Motor neuron (in vitro differentiated cells): ENCODE data around the gene HSPA12B. TPM values are rescaled to one million over a fixed set of nuclear protein-coding genes. Genes with fewer than 3 reads are reported as not detected.
A peak's percentile ranks its signal among the peaks of the same experiment; 100 is the strongest.

ENCODE experiments used
- ATAC-seq, 8 experiments: fragments of 200-7000 bp; cut with Tn5 transposase; replicated peaks in 6 of 8; 2 replicates each; pipeline ENCODE4 v1.8.0; 2021; ENCODE audit warnings: mild to moderate bottlenecking in 8 of 8, moderate library complexity in 8 of 8
- H3K27ac ChIP-seq, 2 donors: fragments of 250-450 bp; sonication (Bioruptor Pico); 2 replicates each; pipeline ENCODE4 v1.9.0; 2021; ENCODE audit warnings: antibody characterized with exemption in 2 of 2, mild to moderate bottlenecking in 2 of 2, moderate library complexity in 1 of 2
- H3K4me1 ChIP-seq, 2 donors: fragments of 250-450 bp; sonication (Bioruptor Pico); replicated peaks in 1 of 2; 2 replicates each; pipeline ENCODE4 v1.6.1; 2021; ENCODE audit warnings: antibody characterized with exemption in 2 of 2, mild to moderate bottlenecking in 2 of 2, moderate library complexity in 1 of 2
- H3K4me3 ChIP-seq, 5 donors: fragments of 250-450 bp; sonication (Bioruptor Pico); 2 replicates each; pipeline ENCODE4 v1.9.0; 2021; ENCODE audit warnings: antibody characterized with exemption in 5 of 5, mild to moderate bottlenecking in 5 of 5, moderate library complexity in 4 of 5
- WGBS, 10 experiments: fragments of 450-650 bp; shearing (Covaris generic); methylation state at CpG; one replicate each; pipeline ENCODE4 v1.0.0; 2022; 5-methylcytosine and 5-hydroxymethylcytosine counted together
- in situ Hi-C, 9 experiments: fragments of 400-800 bp; cut with MboI; loops; one replicate each; pipeline ENCODE4 v1.15.0; 2021; ENCODE audit warnings: low sequenced_read_pairs in 9 of 9, low pct_unique_long_range_greater_than_20kb in 2 of 9; ENCODE audit not compliant: unreplicated experiment in 9 of 9
- total RNA-seq, 8 experiments: library from RNA; unstranded; fragments of 300-600 nt; gene quantifications; 2 replicates each; pipeline versions ENCODE4 v1.2.3 to v1.2.4, GENCODE V29; 2022

The HSPA12B gene, protein sequence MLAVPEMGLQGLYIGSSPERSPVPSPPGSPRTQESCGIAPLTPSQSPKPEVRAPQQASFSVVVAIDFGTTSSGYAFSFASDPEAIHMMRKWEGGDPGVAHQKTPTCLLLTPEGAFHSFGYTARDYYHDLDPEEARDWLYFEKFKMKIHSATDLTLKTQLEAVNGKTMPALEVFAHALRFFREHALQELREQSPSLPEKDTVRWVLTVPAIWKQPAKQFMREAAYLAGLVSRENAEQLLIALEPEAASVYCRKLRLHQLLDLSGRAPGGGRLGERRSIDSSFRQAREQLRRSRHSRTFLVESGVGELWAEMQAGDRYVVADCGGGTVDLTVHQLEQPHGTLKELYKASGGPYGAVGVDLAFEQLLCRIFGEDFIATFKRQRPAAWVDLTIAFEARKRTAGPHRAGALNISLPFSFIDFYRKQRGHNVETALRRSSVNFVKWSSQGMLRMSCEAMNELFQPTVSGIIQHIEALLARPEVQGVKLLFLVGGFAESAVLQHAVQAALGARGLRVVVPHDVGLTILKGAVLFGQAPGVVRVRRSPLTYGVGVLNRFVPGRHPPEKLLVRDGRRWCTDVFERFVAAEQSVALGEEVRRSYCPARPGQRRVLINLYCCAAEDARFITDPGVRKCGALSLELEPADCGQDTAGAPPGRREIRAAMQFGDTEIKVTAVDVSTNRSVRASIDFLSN
- total RNA-seq, result 10 to 100 TPM in 1 of 8 experiments, 1 to 10 TPM in 1, under 1 TPM in 6; 0.23 to 16.4 (median 0.53) TPM

DNA sequence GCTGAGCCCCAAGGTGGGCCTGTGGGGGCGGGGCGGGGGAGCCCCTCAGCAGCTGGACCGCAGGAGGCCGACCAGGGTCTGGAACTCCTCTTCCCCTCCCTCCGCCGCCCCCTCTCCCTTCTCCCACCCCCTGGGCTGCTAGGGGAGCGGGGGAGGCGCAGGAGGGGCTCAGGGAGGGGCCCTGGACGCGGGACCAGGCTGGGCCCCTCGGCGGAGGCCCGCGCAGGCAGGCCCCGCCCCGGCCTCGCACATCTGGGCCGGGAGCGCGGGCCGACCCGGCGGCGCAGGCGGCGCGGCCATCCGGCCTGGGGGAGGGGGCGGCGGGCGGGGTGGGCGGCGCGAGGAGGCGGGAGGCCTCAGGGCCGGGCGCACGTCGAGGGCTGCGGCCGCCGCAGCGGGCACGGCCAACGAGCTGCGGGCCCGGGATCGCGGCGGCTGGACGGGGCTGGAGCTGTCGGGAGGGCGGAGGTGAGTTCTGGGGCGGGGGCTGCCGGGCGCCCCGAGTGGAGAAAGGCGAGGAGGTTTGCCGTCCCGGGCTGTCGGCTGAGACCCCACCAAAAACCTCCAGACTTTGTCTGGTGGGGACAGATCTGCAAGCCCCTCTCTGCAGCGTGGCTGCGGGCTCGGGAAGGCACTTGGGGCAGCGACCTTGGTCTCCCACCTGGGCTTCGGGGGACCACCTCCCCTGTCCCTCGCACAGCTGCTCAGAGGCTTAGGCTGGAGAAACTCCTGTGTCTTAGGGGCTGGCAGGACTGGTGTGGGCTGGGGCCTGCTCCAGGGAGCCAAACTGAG lies at the start of gene HSPA12B:
Gene HSPA12B, plus strand, starts transcription at position 359 of the 792 bp plus-strand sequence. CDS start 5,990 bp downstream, outside the sequence.
- no CpG with 5 or more reads among the region's 67 CpGs for WGBS, 10 experiments
- H3K4me3 ChIP-seq, result no peak within 1 kb of the TSS
- no peak within 1 kb of the TSS for H3K27ac ChIP-seq
- in situ Hi-C loops, result no loop called here
- peak; percentile 8 to 86 (median 70) for ATAC-seq
- peaks cover 4 to 21% of the 10 kb centered on the region in 2 donors for H3K4me1 ChIP-seq

DNA sequence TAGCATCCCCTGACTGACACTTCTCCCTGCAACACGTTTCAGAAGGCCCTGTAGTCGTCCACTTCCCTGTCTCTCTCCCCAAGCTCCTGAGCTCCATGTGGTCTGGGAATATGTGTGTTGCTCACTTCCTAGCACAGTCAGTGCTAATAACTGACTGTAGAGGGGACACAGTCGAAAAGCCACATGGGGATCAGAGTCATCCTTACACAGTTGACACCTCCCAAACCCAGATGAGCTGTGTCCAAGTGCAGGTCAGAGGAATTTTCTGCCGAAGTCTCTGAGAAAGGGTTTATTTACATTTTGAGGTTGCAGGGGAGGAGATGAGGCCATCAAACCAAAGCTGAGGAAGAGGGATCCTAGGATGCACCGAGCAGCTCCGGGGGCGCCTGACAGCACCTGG lies 47.1 kb upstream of the HSPA12B start:
- no peak for ATAC-seq
- Histone ChIP-seq H3K27ac (no peak overlapping the region), H3K4me3 (no peak overlapping the region), H3K4me1 (peaks cover 5 to 7% of the 10 kb centered on the region in 2 donors)
- in situ Hi-C loops, result no loop called here
- WGBS, 10 experiments, result 33 to 100% (median 49%) methylated on average over 1 to 7 of the region's 7 CpGs; no CpG with 5 or more reads in 3 of the 10 experiments

DNA sequence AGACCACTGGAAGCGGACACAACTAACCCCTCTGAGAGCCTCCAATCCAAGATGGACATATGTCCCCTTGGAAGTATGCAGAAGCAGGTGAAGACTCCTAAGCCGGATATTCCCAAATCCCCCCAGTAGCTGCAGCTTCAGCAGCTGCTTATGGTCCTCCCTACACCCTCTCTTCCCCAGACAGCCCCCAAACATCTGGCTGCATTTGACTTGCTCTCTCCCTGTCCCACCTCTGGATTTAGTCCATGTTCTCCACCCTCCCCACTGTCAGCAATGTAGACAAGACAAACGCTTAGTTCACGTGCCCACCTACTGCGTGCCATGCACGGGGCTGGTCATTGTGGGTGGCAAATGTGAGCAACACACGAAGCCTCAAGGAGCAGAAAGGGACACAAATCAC lies 46.1 kb upstream of the HSPA12B start:
- in situ Hi-C loops, result no loop called here
- no peak for ATAC-seq
- WGBS, 10 experiments, result 33 to 95% (median 83%) methylated on average over 1 to 7 of the region's 7 CpGs; no CpG with 5 or more reads in 5 of the 10 experiments
- peaks cover 5 to 7% of the 10 kb centered on the region in 2 donors for H3K4me1 ChIP-seq
- no peak overlapping the region for H3K27ac ChIP-seq
- no peak overlapping the region for H3K4me3 ChIP-seq

DNA sequence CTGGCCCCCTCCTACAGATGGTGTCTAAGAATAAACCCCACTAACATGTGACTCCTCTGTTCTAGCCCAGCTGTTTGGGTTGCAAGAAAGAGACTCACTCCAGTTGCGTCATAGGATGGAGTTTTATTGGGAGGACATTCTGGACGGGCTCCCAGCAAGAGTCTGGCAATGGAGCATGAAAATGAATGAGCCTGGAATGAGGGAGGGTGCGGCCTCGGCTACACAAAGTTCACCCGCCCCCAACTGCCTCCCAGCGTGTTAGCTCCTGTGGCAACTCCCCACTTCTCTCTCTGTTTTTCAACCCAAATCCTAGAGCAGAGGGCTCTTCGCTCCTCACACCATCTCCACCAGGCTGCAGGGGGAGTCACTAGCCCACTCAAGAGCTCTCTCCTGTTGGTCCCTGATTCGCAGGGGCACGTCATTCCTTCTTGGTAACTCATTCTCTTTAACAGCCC lies 45.6 kb upstream of the HSPA12B start:
- H3K4me1 ChIP-seq, result peaks cover 2 to 5% of the 10 kb centered on the region in 2 donors
- H3K27ac ChIP-seq, result no peak overlapping the region
- 0 to 75% (median 56%) methylated on average over 2 to 8 of the region's 9 CpGs; no CpG with 5 or more reads in 5 of the 10 experiments for WGBS, 10 experiments
- peak; percentile 39 to 87 (median 76) for ATAC-seq
- H3K4me3 ChIP-seq, result no peak overlapping the region
- in situ Hi-C loops, result no loop called here

DNA sequence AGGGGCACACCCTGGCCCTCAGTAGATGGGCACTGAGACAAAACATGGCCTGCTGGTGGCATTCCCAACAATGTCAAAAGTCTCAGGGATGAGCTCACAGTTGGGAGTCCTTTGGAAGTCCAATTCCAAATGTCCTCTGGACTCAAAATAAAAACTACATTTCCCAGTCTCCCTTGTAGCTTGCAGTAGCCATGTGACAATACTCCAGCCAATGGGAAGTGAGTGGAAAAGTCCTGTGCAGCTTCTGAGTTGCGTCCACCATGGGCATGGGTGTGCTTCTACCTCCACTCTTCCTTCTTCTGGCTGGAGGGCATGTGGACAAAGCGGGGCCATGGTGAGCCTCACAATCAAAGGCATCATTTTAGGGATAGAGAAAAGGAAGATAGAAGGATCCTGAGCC lies 44.8 kb upstream of the HSPA12B start:
- peaks cover 0 to 5% of the 10 kb centered on the region in 2 donors for H3K4me1 ChIP-seq
- peak in 4 of 8 experiments; percentile 33 to 79 (median 43) for ATAC-seq
- no peak overlapping the region for H3K27ac ChIP-seq
- in situ Hi-C loops, result no loop called here
- WGBS, 10 experiments, result 46 to 70% (median 65%) methylated on average over 1 to 2 of the region's 2 CpGs; no CpG with 5 or more reads in 4 of the 10 experiments
- H3K4me3 ChIP-seq, result no peak overlapping the region

DNA sequence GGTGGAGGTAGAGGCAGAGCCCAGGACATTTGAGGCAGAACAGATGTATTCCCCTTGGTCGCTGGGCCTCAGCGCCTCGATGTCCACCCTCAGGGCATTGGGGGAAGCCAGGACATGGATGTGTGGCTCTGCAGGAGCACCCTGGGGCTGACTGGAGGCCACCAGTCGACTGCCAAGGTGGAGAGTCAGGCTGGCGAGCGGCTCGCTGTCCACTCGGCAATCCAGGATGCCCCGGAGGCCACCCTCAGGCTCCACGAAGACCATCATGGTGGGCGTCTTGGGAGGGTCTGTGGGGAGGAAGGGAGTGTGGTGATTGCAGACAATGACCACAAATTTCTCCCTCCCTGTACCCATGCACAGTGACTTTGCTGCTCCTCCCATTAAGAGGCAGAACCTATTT lies 42.5 kb upstream of the HSPA12B start:
- 20 to 80% (median 60%) methylated on average over 1 to 3 of the region's 11 CpGs; no CpG with 5 or more reads in 5 of the 10 experiments for WGBS, 10 experiments
- Histone ChIP-seq H3K27ac (no peak overlapping the region), H3K4me3 (no peak overlapping the region), H3K4me1 (no peaks in the 10 kb centered on the region)
- in situ Hi-C loops, result no loop called here
- ATAC-seq, result no peak

DNA sequence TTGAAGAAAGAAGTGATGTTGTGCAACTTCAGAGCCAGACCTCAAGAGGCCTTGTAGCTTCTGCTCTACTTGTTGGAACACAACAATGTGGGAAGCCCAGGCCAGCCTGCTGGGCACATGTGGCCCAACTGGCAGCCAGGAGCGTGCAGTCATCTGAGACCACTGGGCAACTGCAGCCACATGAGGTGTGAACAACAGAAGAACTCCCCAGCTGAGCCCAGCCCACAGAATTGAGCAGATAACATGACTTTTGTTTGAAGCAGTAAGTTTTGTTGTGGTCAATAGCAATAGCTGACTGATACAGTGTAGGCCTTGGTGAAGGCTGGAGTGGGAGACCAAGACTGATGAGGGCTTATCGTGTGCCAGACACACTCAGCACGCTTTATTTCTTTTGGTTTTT lies 42.1 kb upstream of the HSPA12B start:
- no peak overlapping the region for H3K27ac ChIP-seq
- in situ Hi-C loops, result no loop called here
- no peak for ATAC-seq
- H3K4me1 ChIP-seq, result no peaks in the 10 kb centered on the region
- 42 to 100% (median 86%) methylated on average over 1 to 2 of the region's 3 CpGs; no CpG with 5 or more reads in 2 of the 10 experiments for WGBS, 10 experiments
- H3K4me3 ChIP-seq, result no peak overlapping the region

DNA sequence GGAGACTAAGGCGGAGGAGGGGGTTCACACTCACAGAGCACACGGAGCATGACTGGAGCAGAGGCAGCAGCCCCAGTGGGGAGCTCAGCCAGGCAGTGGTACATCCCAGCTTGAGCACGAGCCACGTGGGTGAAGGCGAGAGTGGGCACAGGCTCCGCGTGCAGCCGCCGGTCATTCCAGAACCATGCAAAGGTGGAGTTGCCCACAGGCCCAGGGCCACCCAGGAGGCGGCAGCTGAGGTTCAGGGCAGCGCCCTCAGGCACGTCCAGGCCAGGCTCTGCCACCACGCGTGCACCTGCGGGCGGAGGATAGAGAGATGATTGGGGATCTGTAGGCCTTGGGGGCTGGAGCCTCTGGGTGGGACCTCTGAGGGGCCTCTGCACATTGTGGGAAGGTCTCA lies 41.2 kb upstream of the HSPA12B start:
- no peaks in the 10 kb centered on the region for H3K4me1 ChIP-seq
- in situ Hi-C loops, result no loop called here
- no peak overlapping the region for H3K4me3 ChIP-seq
- 67 to 87% (median 84%) methylated on average over 1 to 4 of the region's 16 CpGs; no CpG with 5 or more reads in 6 of the 10 experiments for WGBS, 10 experiments
- ATAC-seq, result no peak
- H3K27ac ChIP-seq, result no peak overlapping the region

DNA sequence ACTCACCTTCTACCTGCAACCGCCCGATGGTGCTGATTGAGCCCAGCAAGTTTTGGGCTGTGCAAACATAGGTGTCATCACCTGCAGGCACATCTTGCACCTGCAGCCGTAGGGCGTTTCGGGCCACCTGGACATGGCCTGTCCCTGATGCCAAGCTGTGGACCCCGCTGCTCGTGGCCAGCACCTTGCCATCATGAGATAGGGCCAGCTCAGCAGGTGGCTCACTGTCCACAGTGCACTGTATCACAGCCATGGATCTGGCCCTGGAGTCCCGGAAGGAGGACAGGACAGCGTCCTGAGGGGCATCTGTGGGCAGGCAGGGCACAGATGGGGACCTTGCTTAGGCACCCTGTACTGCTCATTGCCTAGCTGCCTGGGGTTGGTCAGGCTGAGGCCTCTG lies 40.6 kb upstream of the HSPA12B start:
- ATAC-seq, result no peak
- Histone ChIP-seq H3K4me1 (no peaks in the 10 kb centered on the region), H3K4me3 (no peak overlapping the region), H3K27ac (no peak overlapping the region)
- WGBS, 10 experiments, result 20 to 100% (median 83%) methylated on average over 1 to 4 of the region's 9 CpGs; no CpG with 5 or more reads in 6 of the 10 experiments
- in situ Hi-C loops, result no loop called here

DNA sequence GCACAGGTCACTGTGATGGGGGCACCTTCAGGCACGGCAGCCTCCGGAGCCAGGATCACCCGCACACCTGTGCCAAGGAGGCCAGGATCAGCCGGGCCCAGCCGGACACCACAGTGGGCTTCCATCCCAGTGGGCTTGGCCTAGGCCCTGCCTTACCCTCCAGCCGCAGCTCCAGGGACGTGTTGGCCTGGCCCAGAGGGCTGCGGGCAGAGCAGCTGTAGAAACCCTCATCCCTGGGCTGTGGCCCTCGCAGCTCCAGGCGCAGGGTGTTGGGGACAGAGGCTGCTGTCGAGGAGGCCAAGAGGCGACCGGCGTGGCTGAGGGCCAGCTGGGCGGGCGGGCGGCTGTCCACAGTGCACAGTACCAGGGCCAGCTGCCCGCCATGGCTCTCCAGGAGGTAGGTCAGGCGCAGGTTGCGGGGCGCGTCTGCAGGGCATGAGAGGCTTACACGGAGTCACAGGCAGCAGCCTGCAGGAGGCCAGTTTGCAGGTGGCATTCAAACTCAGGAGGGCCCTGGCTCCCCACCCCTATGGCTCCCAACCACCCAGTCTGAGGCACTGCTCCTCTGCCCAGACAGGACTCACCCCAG lies 39.7 kb upstream of the HSPA12B start:
- in situ Hi-C loops, result no loop called here
- Histone ChIP-seq H3K4me3 (no peak overlapping the region), H3K4me1 (no peaks in the 10 kb centered on the region), H3K27ac (no peak overlapping the region)
- ATAC-seq, result no peak
- WGBS, 10 experiments, result 60 to 88% methylated on average over 1 to 5 of the region's 23 CpGs; no CpG with 5 or more reads in 8 of the 10 experiments

DNA sequence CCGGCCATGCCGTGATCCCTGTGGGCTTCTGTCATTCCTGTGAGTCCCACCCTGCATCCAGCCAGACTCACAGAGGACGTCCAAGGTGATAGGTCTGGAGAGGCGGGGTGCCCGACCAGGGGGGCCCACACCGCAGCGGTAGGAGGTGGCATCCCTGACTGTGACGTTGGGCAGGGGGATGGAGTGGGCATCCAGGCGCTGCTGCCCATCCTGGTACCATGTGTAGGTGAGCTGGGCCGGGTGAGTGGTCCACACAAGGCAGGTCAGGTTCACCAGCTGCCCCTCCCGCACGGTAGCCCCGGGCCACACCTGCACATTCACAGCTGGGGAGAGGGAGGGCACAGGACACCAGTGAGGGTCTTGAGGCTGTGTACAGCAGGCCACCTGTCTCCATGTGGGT lies 39.1 kb upstream of the HSPA12B start:
- no peak overlapping the region for H3K4me3 ChIP-seq
- no peak for ATAC-seq
- H3K4me1 ChIP-seq, result no peaks in the 10 kb centered on the region
- 30 to 62% methylated on average over 2 to 6 of the region's 13 CpGs; no CpG with 5 or more reads in 8 of the 10 experiments for WGBS, 10 experiments
- no peak overlapping the region for H3K27ac ChIP-seq
- in situ Hi-C loops, result no loop called here

DNA sequence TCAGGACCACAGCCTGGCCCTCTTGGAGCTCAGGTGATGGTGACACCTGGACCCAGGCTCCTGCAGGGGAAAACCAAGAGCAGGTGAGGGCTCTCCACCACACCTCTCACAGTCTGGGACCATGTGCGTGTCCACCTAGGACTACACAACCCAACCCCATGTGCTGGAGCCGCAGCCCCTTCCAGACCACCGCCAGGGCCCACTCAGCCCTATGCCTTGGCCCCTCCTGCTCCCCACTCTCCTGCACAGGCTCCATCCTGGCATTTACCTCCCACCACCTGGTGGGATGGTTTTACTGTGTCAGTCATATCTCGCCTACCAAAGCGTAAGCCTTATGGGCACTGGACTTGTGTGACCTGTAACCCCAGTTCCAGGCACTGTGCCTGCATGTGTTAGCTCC lies 37.6 kb upstream of the HSPA12B start:
- WGBS, 10 experiments, result 90% methylated on average over 3 of the region's 5 CpGs; no CpG with 5 or more reads in 9 of the 10 experiments
- in situ Hi-C loops, result no loop called here
- no peak overlapping the region for H3K4me3 ChIP-seq
- ATAC-seq, result no peak
- H3K4me1 ChIP-seq, result no peaks in the 10 kb centered on the region
- no peak overlapping the region for H3K27ac ChIP-seq
